Caco-2 (cell line): Measurements from ENCODE around the gene MS4A12. TPM values are rescaled to one million over a fixed set of nuclear protein-coding genes. Genes with fewer than 3 reads are reported as not detected.
"Not testable (repeated sequence)": the region's sequence is repeated elsewhere in the genome, so short reads cannot be mapped to it uniquely, and the experiment has no call there.

Source experiments
- BruUV-seq: library from RNA; stranded (reverse); fragments of 400-500 nt; replicated peaks from 2 replicates; lab custom pipeline; 2021; lab: Mats Ljungman, UMichigan
- CTCF ChIA-PET: fragments of 300-600 bp; sonication (Branson Sonifier 250); formaldehyde crosslinking; loops from one replicate; lab custom pipeline; 2022; ENCODE audit warnings: antibody characterized with exemption; lab: Charles Lee
- POLR2A ChIA-PET: fragments of 300-600 bp; sonication (Branson Sonifier 250); formaldehyde crosslinking; loops from one replicate; lab custom pipeline; 2022; ENCODE audit warnings: antibody characterized with exemption; lab: Charles Lee
- DNase-seq, 2 experiments: peaks; one replicate each; pipeline versions ENCODE4 v3.0.0 to v3.0.0-alpha.2; 2020 to 2022
- H3K27me3 ChIP-seq: replicated peaks from 2 replicates; pipeline ENCODE4 v1.6.0; 2011; ENCODE audit warnings: low read length; ENCODE audit not compliant: control insufficient read depth, insufficient read depth
- H3K36me3 ChIP-seq: 2 replicates; pipeline ENCODE4 v1.5.1; 2011; ENCODE audit warnings: low read length; ENCODE audit not compliant: control insufficient read depth, insufficient read depth
- H3K4me1 ChIP-seq: fragments of 250-450 bp; sonication (Bioruptor Pico); 2 replicates; pipeline ENCODE4 v1.5.1; 2020; ENCODE audit warnings: mild to moderate bottlenecking
- H3K4me3 ChIP-seq: 2 replicates; pipeline ENCODE4 v1.5.1; 2011; ENCODE audit warnings: low read depth, mild to moderate bottlenecking, control low read depth, low read length
- H3K9me3 ChIP-seq: fragments of 250-450 bp; sonication (Bioruptor Pico); 2 replicates; pipeline ENCODE4 v1.5.1; 2020; ENCODE audit warnings: mild to moderate bottlenecking, moderate library complexity
- H3K27ac Mint-ChIP-seq: one replicate; pipeline ENCODE4 v1.8.0; 2022; ENCODE audit warnings: mixed read lengths; ENCODE audit not compliant: unreplicated experiment
- H3K27me3 Mint-ChIP-seq: one replicate; pipeline ENCODE4 v1.8.0; 2022; ENCODE audit warnings: mixed read lengths; ENCODE audit not compliant: insufficient read depth, unreplicated experiment
- H3K36me3 Mint-ChIP-seq: one replicate; pipeline ENCODE4 v1.8.0; 2022; ENCODE audit warnings: mild to moderate bottlenecking, mixed read lengths; ENCODE audit not compliant: insufficient read depth, unreplicated experiment
- H3K4me1 Mint-ChIP-seq: one replicate; pipeline ENCODE4 v1.8.0; 2022; ENCODE audit warnings: low read depth, mixed read lengths; ENCODE audit not compliant: unreplicated experiment
- H3K4me3 Mint-ChIP-seq: one replicate; pipeline ENCODE4 v1.8.0; 2022; ENCODE audit warnings: mild to moderate bottlenecking, moderate library complexity, mixed read lengths; ENCODE audit not compliant: unreplicated experiment
- H3K9me3 Mint-ChIP-seq: one replicate; pipeline ENCODE4 v1.8.0; 2022; ENCODE audit warnings: mixed read lengths; ENCODE audit not compliant: unreplicated experiment
- intact Hi-C: fragments of 100-400 bp; cut with micrococcal nuclease; formaldehyde crosslinking; loops from one replicate; pipeline ENCODE4 v1.10.0; 2022; ENCODE audit not compliant: unreplicated experiment
- total RNA-seq: library from RNA; stranded (reverse); gene quantifications from 2 replicates; pipeline ENCODE4 v1.2.3, GENCODE V29; 2022
- TF ChIP-seq, protein P1 (sequence below), 2 experiments: fragments of 200-600 bp in 1 of 2; IDR thresholded peaks; 1 replicate in 1 of 2; 2 replicates in 1 of 2; pipeline versions ENCODE4 v1.5.1 to v1.8.0; 2011 to 2022; ENCODE audit warnings: antibody characterized with exemption in 1 of 2, control low read depth in 1 of 2, inconsistent platforms in 1 of 2, low read depth in 1 of 2, low read length in 1 of 2, mild to moderate bottlenecking in 1 of 2, moderate library complexity in 1 of 2; ENCODE audit not compliant: insufficient read depth in 1 of 2, severe bottlenecking in 1 of 2, unreplicated experiment in 1 of 2

Gene MS4A12
- total RNA-seq, 1 experiment from 2014 or later, result not detected

DNA sequence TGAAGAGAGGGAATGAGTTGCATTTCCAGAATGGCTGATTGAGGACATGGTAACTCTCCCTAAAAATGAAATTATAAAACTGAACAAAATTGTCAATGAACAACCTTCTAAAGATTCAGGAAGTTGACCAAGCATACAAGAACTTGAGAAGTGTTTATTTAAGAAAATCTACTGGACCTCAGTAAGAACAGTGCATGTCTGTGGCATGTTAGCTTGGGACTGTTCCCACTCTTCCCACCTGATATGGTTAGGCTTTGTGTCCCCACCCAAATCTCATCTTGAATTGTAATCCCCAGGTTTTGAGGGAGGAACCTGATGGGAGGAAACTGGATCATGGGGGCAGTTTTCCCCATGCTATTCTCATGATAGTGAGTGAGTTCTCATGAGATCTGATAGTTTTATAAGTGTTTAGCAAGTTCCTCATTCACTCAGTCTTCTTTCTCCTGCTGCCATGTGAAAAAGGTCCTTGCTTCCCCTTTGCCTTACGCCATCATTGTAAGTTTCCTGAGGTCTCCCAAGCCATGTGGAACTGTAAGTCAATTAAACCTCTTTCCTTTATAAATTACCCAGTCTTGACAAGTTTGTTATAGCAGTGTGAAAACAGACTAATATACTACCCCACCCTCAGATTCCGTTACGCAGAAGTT lies 38.0 kb downstream of the MS4A12 start:
- Histone ChIP-seq H3K36me3 (no peaks in the 10 kb centered on the region), H3K9me3 (no peaks in the 10 kb centered on the region), H3K27me3 (no peaks in the 10 kb centered on the region), H3K4me1 (no peaks in the 10 kb centered on the region), H3K4me3 (no peak overlapping the region)
- H3K4me1 Mint-ChIP-seq, result no peaks in the 10 kb centered on the region
- no peak overlapping the region for H3K4me3 Mint-ChIP-seq
- no peaks in the 10 kb centered on the region for H3K36me3 Mint-ChIP-seq
- intact Hi-C loops, result no loop called here
- POLR2A ChIA-PET, result no interaction called here
- H3K9me3 Mint-ChIP-seq, result no peaks in the 10 kb centered on the region
- BruUV-seq, result no TSS peak
- CTCF ChIA-PET, result no interaction called here
- no peak overlapping the region for H3K27ac Mint-ChIP-seq
- H3K27me3 Mint-ChIP-seq, result peaks cover 3% of the 10 kb centered on the region
- TF ChIP-seq, protein P1, sequence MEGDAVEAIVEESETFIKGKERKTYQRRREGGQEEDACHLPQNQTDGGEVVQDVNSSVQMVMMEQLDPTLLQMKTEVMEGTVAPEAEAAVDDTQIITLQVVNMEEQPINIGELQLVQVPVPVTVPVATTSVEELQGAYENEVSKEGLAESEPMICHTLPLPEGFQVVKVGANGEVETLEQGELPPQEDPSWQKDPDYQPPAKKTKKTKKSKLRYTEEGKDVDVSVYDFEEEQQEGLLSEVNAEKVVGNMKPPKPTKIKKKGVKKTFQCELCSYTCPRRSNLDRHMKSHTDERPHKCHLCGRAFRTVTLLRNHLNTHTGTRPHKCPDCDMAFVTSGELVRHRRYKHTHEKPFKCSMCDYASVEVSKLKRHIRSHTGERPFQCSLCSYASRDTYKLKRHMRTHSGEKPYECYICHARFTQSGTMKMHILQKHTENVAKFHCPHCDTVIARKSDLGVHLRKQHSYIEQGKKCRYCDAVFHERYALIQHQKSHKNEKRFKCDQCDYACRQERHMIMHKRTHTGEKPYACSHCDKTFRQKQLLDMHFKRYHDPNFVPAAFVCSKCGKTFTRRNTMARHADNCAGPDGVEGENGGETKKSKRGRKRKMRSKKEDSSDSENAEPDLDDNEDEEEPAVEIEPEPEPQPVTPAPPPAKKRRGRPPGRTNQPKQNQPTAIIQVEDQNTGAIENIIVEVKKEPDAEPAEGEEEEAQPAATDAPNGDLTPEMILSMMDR (IDR thresholded peaks at IDR 0.05; ENCODE audit: insufficient read depth in 1 of 2, low read depth in 1 of 2, low read length in 1 of 2, severe bottlenecking in 1 of 2, unreplicated experiment in 1 of 2), result no peak
- DNase-seq, result no peak

DNA sequence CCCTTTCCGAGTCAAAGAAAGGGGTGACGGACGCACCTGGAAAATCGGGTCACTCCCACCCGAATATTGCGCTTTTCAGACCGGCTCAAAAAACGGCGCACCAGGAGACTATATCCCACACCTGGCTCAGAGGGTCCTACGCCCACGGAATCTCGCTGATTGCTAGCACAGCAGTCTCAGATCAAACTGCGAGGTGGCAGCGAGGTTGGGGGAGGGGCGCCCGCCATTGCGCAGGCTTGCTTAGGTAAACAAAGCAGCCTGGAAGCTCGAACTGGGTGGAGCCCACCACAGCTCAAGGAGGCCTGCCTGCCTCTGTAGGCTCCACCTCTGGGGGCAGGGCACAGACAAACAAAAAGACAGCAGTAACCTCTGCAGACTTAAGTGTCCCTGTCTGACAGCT lies 39.8 kb downstream of the MS4A12 start:
- H3K4me1 ChIP-seq, H3K36me3 ChIP-seq, H3K9me3 ChIP-seq, H3K27me3 Mint-ChIP-seq, H3K9me3 Mint-ChIP-seq, H3K36me3 Mint-ChIP-seq, intact Hi-C loops, POLR2A ChIA-PET, BruUV-seq, H3K4me3 Mint-ChIP-seq, H3K27me3 ChIP-seq, H3K4me1 Mint-ChIP-seq, H3K4me3 ChIP-seq, DNase-seq, H3K27ac Mint-ChIP-seq, CTCF ChIA-PET: not testable (repeated sequence)

DNA sequence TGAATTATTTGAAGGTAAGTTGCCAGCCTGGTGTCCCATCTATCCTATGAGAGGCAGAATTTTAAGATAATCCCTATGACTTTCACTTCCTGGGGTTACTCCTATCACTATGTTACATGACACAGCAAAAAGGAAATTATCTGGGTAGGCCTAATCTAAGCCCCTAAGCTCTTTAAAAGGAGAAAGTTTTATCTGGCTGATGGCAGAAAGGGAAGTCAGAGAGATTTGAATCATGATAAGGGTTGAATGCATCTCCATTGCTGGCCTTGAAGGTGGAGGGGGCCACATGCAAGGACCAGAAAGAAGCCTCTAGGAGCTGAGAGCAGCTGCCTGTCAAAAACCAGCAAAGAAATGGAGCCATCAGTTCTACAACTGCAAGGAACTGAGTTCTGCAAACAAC lies 46.0 kb downstream of the MS4A12 start:
- H3K4me1 ChIP-seq, POLR2A ChIA-PET, CTCF ChIA-PET, H3K4me3 ChIP-seq, H3K9me3 Mint-ChIP-seq, H3K27ac Mint-ChIP-seq, DNase-seq, intact Hi-C loops, H3K9me3 ChIP-seq, BruUV-seq, H3K4me3 Mint-ChIP-seq, H3K4me1 Mint-ChIP-seq, H3K36me3 ChIP-seq, H3K36me3 Mint-ChIP-seq, H3K27me3 Mint-ChIP-seq, H3K27me3 ChIP-seq: not testable (repeated sequence)

DNA sequence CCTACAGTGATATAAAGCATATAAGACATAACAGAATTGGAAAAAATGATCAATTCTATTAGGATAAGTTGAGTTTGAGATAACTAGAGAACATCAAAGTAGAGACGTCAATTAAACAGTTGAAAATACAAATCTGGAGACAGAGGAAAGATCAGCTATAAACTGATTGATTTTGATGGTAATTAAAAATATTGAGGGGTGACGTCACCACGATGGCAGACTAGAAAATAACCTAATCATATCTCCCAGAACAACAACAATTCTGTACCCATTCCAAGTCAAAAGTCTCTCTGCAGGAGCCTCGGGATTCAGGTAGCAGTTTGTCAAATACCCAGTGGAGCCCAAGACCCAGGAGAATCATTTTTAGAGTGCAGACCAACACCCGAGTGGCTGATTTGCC lies 51.5 kb downstream of the MS4A12 start:
- H3K27me3 Mint-ChIP-seq, result peaks cover 5% of the 10 kb centered on the region
- DNase-seq, result no peak
- 0 out of 2 replicates have a peak, but pooled peaks cover 1% of the 10 kb centered on the region for H3K27me3 ChIP-seq
- H3K36me3 Mint-ChIP-seq, result no peaks in the 10 kb centered on the region
- no TSS peak for BruUV-seq
- intact Hi-C loops, result no loop called here
- no peaks in the 10 kb centered on the region for H3K4me1 Mint-ChIP-seq
- H3K4me3 Mint-ChIP-seq, result no peak overlapping the region
- CTCF ChIA-PET, result no interaction called here
- no peaks in the 10 kb centered on the region for H3K36me3 ChIP-seq
- TF ChIP-seq, protein P1 (IDR thresholded peaks at IDR 0.05; ENCODE audit: insufficient read depth in 1 of 2, low read depth in 1 of 2, low read length in 1 of 2, severe bottlenecking in 1 of 2, unreplicated experiment in 1 of 2), result no peak
- H3K9me3 ChIP-seq, result no peaks in the 10 kb centered on the region
- H3K27ac Mint-ChIP-seq, result no peak overlapping the region
- POLR2A ChIA-PET, result no interaction called here
- no peak overlapping the region for H3K4me3 ChIP-seq
- peaks cover 6% of the 10 kb centered on the region for H3K9me3 Mint-ChIP-seq
- no peaks in the 10 kb centered on the region for H3K4me1 ChIP-seq

Other genes starting within 250 kb of the MS4A12 start
- not detected in 2 replicates for gene MS4A4E, start 249.6 kb upstream of the MS4A12 start, total RNA-seq
- gene MS4A4A, start 212.1 kb upstream of the MS4A12 start, total RNA-seq, result not detected in 2 replicates
- not detected in 2 replicates for gene MS4A6E, start 165.5 kb upstream of the MS4A12 start, total RNA-seq
- not detected in 2 replicates for gene MS4A7, start 114.2 kb upstream of the MS4A12 start, total RNA-seq
- not detected in 2 replicates for gene MS4A14, start 96.3 kb upstream of the MS4A12 start, total RNA-seq
- not detected in 2 replicates for gene MS4A5, start 63.2 kb upstream of the MS4A12 start, total RNA-seq
- not detected in 2 replicates for gene MS4A1, start 36.9 kb upstream of the MS4A12 start, total RNA-seq
- not detected in 2 replicates for gene MS4A13, start 22.6 kb downstream of the MS4A12 start, total RNA-seq
- gene MS4A8, start 206.8 kb downstream of the MS4A12 start, total RNA-seq, result not detected in 2 replicates
- gene MS4A18, start 231.9 kb downstream of the MS4A12 start, total RNA-seq, result not detected in 2 replicates